Fibroblast of skin of left quadriceps (primary cell): ENCODE measurements around the gene KREMEN2.

Experiments used
- DNase-seq, 2 experiments: peaks; one replicate each; pipeline ENCODE4 v3.0.0-alpha.2; 2013; ENCODE audit warnings: low read depth in 2 of 2

The KREMEN2 gene

DNA sequence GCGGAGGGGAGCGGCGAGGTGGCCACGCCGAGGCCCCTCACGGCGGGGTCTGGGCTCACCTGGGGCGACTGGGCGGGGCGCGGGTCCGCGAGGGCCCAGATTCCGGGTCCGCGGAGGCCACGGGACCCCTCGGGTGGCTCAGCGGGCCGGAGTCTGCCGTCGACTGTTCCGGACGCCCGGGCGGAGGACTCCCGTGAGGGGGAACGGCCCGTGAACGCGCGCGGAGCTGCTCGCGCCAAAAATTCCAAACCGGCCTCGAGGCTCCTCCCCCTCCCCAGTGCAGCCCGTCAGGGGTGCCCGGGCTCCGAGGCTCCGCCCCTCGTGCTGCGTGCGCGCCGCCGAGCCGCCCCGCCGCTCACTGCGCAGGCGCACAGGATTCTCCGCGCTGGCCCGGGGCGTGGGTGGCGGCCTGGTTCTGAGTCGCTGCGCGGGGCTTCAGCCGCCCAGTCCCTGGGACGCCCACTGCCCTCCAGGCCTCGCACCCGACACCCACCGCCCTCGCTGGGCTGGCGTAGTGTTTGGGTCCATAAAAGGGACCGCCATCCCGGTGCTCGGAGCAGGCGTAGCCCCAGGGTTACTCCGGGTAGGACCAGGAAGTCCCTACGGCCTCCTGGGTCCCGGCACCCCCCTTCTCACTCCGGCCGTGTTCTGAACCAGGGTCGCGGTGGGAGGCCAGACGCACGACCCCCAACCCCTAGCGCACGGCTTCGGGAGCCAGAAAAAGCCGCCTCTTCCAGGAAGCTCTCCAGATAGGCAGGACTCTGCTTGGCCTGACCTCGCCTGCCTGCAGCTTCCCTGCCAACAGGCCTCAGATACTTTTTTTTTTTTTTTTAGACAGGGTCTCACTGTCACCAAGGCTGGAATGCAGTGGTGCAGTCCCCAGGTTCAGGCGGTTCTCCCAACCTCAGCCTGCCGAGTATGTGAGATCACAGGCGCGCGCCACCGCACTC, 16.4 kb downstream of the KREMEN2 start, which contains the start of gene PKMYT1:
TSS of gene PKMYT1 (minus strand) at position 220 of the 950 bp plus-strand sequence. CDS start 789 bp downstream, outside the sequence.
- DNase-seq: peak; percentile 66 to 67

DNA sequence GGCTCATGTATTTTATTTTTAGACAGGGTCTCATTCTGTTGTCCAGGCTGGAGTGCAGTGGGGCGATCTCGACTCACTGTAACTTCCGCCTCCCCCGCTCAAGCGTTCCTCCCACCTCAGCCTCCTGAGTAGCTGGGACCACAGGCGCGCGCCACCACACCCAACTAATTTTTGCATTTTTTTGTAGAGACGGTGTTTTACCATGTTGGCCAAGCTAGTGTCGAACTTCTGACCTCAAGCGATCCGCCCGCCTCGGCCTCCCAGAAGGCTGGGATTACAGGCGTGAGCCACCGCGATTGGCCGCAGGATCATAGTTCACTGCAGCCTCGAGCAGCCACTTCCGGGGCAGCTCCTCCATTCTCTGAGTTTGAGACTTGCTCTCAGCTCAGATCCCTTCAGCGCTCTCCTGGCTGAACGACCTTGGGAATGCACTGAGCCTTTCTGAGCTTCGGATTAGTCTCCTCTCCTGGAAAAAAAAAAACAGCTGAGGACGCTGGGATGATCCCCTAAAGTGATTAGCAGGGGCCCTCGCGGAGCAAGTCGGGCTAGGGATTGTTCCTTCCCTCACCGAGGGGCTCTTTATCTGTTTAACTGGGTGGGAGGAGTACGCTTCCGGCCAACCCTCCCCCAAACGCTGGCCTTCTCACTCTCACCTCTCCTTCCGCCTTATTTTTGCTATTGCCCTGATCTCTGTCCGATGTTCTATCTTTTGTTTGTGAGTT, 17.3 kb downstream of the KREMEN2 start:
- no peak for DNase-seq

DNA sequence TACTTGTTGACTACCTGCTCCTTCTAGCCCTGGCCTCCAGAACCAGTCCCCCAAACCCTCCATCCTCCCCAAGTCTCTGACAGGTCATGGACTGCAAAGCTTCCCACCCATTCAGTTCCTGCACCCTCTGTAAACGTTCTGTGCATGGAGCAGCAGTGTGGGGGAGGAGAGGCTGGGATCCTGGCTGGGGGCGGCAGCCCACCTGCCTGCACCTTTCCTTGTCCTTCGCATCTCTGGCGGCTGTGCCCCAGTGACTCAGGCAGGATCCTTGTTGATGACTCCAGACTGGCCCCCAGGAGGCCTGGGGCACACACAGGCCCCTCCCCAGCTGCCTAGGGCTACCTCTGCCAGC, 17.8 kb downstream of the KREMEN2 start:
- no peak for DNase-seq

DNA sequence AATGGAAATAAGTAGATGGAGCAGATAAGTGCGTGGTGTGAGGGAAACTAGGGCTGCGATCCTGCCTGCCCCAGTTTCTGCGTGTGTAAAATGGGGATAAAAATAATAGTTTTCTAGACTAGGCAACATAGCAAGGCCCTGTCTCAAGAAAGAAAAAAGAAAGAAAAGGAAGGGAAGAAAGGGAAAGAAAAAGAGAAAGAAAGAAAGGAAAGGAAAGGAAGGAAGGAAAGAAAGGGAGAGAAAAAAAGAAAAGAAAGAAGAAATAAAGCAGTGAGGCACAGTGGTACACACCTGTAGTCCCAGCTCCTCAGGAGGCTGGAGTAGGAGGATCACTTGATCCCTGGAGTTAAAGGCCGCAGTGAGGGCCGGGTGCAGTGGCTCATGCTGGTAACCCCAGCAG, 18.3 kb downstream of the KREMEN2 start:
- no peak for DNase-seq

DNA sequence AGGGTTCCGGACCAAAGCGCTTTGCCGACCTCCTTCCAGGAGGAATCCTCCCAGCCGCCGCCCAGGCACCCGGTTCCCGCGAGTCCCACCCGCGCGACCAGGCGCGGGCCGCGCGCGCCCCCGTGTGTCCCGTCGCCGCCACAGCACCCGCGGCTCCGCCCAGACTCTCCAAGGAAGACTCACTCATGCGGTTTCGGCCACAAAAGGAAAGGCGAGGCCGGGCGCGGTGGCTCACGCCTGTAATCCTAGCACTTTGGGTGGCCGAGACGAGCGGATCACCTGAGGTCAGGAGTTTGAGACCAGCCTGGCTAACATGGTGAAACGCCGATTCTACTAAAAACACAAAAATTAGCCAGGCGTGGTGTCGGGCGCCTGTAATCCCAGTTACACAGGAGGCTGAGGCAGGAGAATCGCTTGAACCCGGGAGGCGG, 19.6 kb downstream of the KREMEN2 start:
- peak; percentile 46 to 56 for DNase-seq

DNA sequence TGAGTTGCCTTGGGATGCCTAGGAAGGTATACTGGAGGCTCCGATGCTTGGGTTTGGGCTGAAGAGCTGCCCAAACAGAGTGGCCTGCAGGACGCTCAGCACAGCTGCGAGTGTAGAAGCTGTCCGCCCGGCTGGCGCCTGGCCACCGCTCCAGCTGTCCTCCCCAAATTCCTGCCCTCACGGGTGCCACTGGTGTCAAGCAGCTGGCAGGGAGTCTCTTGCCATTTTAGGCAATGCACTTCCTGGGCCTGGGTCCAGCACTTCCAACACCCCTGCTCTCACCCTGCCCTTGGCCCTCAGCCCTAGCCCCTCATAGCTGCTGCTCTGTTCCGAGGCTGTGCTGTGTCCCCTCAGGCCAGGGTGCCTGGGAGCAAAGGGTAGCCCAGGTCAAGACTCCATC, 21.4 kb downstream of the KREMEN2 start:
- no peak for DNase-seq

DNA sequence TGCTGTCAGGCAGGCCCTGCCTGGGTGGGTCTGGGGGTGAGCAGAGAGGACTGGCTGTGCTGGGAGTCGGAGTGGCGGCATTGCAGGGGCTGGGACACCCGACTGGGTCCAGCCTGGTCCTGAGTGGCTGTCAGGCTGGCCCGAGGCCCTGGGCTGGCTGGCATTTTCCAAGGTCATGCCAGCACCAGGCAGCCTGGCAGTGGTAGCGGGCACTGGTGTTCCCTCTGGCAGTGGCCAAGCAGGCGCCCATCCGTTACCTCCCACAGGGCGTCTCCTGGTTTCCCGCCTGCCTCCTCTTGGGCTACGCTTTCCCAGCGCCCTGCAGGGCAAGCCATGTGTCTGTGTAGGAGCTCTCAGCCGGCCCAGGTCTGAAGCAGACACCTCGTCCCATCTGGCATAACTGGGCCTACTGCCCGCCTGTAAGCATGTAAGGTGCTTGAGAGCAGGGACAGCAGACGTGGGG, 21.8 kb downstream of the KREMEN2 start:
- no peak for DNase-seq

DNA sequence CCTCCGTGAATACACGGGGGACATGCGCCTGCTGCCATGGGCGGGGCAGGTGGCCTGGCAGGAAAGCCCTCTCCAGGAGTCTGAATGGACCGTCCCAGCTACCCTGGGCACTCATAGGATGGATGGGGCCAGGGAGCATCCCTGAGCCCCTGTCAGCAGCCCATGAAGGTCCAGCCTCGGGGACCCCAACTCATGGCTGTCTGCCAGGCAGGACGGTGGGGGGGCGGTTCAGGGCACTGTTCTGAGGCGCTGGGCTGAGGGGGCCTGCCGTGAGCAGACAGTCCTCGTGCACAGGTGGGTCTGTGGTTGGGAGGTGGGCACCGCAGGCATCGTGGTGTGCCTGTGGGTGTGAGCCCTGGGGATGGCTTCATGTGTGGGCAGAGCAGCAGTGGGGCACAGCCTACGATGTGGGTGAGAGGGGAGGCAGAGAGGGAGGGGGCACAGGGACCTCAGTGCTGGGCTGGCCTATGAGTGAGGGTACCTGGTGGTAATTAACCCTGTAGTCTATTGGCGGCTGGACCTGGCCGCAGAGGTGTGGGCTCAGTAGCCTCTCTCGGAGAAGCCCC, 22.6 kb downstream of the KREMEN2 start:
- no peak for DNase-seq

DNA sequence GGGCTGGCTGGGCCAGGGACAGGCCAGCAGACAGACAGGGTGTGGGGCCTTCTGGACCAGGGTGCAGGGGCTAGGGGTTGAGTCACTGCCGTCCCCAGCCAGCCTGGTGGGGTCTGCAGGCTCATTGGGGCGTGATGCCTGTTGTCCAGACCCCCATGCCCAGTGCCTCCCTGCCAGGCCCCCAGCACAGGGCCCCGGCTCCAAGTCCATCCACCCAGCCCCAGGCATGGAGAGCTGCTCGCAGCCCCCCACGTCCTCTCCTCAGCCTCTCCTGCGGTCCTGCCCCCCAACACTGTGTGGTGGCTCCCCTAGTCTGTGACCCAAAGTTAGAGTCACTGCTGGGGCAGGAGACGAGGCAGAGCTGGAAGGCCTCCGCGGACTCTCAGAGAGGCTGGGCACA, 23.2 kb downstream of the KREMEN2 start:
- DNase-seq: no peak

DNA sequence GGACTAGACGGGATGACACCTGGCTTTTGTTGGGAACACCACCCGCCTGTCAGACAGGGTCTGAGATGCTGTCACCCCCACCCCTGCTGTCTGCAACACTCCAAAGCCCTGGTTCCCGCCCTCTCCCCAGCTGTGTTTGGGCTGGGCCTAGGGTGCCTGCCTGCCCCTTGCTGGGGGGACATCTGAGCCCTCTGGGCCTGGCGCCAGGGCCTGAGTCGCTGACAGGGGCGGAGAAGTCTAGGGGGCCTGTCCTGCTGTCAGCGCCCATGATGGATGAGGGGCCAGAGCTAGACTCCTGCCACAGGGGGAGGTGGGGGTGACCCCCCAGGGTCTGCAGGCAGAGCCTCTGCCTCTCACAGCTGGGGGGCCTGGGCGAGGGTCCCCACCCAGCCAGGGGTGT, 23.8 kb downstream of the KREMEN2 start:
- no peak for DNase-seq

DNA sequence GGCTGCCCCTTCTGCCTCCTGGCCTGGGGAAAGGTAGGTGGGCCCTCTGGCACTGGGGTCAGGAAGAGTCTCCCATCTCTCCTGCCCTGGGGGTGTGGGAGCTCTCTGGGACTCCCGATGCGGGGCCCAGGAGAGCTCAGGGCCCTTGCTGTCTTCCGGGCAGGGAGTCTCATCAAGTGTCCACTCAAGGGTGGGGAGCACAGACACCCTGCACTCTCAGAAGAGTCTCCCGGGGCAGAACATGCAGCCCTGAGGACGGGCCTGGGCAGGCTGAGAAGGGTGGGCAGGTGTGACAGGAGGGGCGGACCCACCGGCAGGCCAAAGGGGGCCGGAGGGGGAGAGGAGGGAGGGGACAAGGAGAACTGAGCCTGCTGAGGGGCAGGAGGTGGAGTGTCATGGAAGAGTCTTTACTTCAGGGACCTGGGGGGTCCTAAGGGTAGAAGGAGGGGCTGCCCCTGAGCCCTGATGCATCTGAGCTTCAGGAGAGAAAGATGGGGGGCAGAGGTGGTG, 24.6 kb downstream of the KREMEN2 start:
- no peak for DNase-seq

DNA sequence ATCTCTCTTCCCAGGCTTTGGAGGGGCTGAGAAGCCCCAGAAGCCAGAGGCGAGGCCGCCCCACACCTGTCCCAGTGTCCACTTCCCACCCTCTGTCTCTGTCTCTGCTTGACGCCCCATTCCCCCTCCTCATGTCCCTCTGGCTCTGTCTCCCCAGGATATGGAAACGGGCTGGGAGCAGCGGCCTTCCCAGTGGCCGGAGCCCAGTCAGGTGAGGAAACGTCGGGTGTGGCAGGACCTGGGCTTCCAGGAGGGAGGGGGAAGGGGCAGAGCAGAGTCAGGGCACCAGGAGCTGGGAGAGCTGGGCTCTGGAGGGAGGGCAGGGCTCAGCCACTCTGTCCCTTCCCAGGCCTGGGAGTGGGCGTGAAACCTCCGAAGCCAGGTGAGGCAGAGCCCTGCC, 26.8 kb downstream of the KREMEN2 start:
- DNase-seq: no peak

DNA sequence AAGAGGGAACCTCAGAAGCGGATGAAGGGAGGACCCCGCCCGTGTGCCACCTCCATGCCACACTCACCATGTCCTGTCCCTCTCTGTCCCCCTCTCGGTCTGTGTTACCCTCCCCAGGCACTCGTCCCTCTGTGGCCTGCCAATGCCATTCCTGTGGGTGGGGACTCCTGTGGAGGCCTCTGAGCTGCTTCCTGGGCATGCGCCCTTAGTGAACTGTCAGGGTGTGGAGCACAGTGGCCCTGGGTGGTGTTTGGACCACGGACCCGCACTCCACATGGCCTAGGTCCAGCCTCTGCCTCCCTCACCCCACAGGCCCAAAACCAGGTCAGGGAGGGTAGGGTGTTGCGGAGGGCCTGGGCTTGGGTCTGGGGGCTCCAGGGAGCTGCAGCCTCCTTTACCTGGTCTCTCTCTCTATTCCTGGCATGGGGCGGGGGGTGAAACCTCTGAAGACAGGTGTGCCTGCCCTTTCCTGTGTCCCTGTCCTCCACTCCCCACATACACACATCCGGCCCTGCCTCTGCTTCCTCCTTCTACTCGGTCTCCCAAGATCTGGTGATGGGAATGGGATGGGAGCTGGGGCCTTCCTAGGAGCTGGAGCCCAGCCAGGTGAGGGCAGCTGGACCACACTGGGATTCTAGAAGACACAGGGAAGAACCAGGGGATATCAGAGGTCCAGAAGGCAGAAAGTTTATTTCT, 27.6 kb downstream of the KREMEN2 start:
- no peak for DNase-seq

DNA sequence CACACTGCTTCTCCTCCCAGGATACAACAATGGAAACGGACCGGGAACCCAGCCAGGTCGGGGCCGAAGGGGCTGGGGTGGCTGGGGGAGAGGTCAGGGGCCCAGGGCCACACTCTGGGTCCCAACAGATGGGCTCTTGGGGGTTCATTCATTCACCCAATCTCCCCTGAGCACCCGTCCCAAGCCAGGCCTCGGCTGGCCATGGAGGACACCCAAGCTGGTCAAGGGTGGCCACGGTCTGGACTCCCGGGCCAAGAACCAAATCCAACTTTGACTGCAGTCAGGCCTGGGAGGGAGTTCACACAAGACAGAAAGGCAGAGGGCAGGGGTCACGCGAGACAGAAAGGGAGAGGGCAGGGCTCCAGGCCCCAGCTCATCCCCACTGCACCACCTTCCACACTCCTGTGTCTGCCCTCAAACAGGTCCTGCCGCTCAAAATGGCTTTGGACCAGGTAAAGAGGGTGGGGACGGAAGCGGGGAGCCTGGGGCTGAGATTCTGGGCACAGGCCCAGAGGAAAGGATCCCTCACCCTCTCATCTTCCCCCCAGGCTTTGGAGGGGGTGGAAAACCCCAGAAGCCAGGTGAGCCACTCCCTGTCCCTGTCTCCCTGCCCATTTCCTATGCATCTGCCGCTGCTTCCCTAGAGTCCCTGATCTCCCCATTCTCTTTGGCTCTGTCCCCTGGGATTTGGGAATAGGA, 28.5 kb downstream of the KREMEN2 start:
- DNase-seq: no peak

DNA sequence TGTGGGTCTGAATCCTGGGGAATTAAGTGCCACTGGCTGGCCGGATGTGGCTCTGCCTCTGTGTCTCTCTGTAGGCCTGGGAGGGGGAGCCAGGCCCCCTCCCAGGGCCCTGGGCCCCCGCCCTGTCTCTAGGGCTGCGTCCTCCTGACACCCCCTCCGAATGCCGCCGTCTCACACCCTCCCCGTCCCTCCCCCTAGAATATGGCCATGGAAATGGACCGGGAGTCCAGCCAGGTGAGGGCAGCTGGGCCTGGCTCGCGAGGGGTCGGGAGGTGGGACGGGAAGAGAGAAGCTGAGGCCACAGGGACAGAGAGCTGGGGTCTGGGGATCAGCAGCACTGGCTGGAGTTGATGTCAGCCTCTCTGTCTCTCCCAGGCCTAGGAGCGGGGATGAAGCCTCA, 32.2 kb downstream of the KREMEN2 start:
- no peak for DNase-seq

DNA sequence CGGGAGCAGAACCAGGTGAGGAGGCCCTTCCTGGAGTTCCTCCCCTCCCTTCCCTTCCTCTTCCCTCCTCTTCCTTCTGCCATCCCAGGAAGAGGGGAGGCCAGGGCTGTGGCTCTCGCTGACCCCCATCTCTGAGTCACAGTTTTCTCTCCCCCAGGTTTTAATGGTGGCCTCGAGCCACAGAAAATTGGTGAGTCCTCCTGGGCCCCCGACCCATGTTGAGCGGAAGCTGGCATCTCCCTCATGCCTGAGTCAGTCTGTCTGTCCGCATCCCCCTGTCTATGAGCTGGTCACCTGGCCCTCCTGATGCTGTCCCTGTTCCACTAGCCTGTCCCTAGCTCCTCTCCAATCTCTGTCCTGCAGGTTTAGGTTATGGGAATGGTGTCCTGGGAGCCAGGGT, 35.9 kb downstream of the KREMEN2 start:
- DNase-seq: no peak

DNA sequence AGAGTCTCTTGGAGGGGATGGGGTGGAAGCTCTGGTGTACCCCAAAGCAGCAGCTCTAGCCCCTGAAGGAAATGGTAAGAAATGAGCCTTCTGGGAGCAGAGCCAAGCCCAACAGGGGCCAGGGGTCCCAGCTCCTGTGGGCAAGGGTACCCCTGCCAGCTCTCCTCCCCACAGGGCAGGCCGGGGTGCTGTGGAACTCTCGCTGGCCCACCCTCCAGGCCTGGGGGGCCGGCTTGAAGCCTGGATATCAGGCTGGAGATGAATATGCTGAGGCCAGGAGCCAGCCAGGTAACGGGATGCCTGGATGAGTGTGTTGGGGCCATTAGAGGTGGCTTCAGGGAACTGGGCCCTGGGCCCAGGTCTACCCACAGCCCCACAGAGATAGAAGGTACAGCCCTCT, 36.5 kb downstream of the KREMEN2 start:
- no peak for DNase-seq

DNA sequence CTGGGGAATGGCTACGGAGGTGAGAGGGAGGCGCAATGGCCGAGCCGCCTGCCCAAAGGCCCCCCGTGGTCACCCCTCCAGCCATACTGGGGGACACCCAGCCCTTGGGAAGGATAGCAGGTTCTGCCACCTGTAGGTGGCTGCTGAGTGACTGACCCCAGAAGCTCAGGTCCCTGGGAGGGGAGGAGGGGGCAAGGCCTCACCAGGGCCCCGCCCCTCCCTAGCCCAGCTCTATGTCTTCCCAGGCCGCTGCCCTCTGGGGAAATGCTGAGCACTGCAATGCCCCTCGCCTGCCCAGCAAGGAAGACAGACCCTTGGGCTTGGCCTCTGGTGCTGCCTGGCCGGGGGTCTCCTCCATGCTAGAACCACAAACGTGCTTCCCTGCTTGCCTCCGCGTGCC, 37.2 kb downstream of the KREMEN2 start:
- DNase-seq: no peak

DNA sequence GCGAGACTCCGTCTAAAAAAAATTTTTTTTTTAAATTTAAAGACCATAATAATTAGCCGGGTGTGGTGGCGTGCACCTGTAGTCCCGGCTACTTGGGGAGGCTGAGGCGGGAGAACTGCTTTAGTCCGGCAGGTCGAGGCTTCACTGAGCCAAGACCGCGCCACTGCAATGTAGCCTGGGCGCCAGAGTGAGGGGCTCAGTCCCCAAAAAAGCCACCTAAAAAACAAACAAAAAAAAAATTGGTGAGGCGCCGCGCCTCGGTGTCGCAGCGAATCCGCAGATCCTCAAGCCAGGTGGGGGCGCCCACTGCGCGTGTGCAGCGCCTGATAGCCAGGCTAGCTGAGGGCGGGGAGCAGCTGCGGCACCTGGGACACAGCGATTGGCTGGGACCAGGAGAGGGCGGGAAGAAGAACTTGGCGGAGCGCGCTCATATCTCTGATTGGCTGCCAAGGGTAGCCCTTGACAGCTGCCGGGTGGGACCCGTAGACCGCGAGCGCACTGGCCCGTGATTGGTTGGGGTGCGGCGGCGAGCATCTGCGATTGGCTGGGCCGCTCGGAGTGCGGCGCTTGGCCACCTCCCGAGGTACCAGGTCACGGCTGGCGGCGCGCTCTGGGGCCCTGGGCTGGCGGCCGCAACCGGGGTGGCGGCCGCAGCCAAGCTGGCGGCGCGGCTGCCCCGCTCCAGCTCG, 39.7 kb downstream of the KREMEN2 start:
- peak; percentile 95 to 96 for DNase-seq

DNA sequence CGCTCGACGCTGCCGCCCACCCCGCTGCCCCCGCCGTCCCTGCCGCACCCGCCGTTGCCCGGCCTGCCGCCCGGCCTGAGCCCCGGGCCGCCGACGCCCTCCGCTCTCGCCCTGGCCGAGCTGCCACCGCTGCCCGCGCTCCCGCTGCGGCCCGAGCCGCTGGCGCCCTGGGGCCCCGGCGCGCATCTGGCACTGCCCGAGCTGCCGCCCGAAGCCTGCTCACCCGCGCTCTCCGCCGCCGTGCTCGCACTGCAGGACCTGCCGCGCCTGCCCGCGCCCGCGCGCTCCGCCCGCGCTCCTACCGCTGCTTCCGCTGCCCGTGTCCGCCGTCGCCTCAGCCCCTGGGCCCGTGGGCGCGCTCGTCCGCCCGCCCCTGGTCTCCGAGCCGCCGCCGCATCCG, 40.2 kb downstream of the KREMEN2 start:
- no peak for DNase-seq
